ENCODE data around the gene ECM2. TPM values are rescaled to one million over a fixed set of nuclear protein-coding genes. Genes with fewer than 3 reads are reported as not detected.
"Not testable (repeated sequence)": the region's sequence is repeated elsewhere in the genome, so short reads cannot be mapped to it uniquely, and the experiment has no call there.

Gene ECM2
- total RNA-seq (1 to 10 TPM in 4 of 6 donors, under 1 TPM in 2; 0.56 to 3.2 (median 1.8) TPM), polyA plus RNA-seq (1 to 10 TPM in 1 of 2 donors, under 1 TPM in 1; 0.76 to 2.0 TPM)

- TF ChIP-seq CTCF (IDR thresholded peaks at IDR 0.05), result no peak
- Histone ChIP-seq H3K27me3 (no peaks in the 10 kb centered on the region), H3K4me3 (peak within 1 kb of the TSS in 2 of 4 donors; percentile 19 to 25), H3K27ac (peak within 1 kb of the TSS in 1 of 4 donors; percentile 7), H3K4me1 (peaks cover 0 to 8% (median 7%) of the 10 kb centered on the region in 3 donors), H3K36me3 (no peaks in the 10 kb centered on the region), H3K9me3 (no peaks in the 10 kb centered on the region)
- 20 to 32% methylated on average over 7 of the region's 7 CpGs for WGBS, 2 donors
- peak in 3 of 4 donors; percentile 29 to 47 (median 42) for ATAC-seq
- no peak for FAIRE-seq
- intact Hi-C loops (cut with DNase I), result no loop called here
- no peak for DNase-seq
Observed at GRCh38 chr9:92535940-92536850, at the start of gene ECM2. Gene ECM2 (minus strand): TSS chr9:92535990. CDS start chr9:92522866, 13,124 bp downstream.

- DNase-seq (no peak), ATAC-seq (no peak), FAIRE-seq (peak; percentile 60)
- 62 to 75% methylated on average over 1 of the region's 1 CpG for WGBS, 2 donors
- Histone ChIP-seq H3K9me3 (no peaks in the 10 kb centered on the region), H3K27me3 (no peaks in the 10 kb centered on the region), H3K36me3 (no peaks in the 10 kb centered on the region), H3K4me3 (no peak overlapping the region), H3K27ac (no peak overlapping the region), H3K4me1 (no peaks in the 10 kb centered on the region)
- TF ChIP-seq CTCF (IDR thresholded peaks at IDR 0.05), result no peak
- intact Hi-C loops (cut with DNase I), result no loop called here
Observed at GRCh38 chr9:92576175-92576574, 40.4 kb upstream of the ECM2 start.

GRCh38 chr9:92573612-92574011, 37.8 kb upstream of the ECM2 start:
- H3K27ac ChIP-seq; FAIRE-seq; H3K4me3 ChIP-seq; intact Hi-C loops (cut with DNase I); H3K9me3 ChIP-seq; H3K36me3 ChIP-seq; H3K4me1 ChIP-seq; DNase-seq; ATAC-seq; H3K27me3 ChIP-seq: not testable (repeated sequence)
- WGBS, 2 donors, result 93 to 96% methylated on average over 14 of the region's 14 CpGs

- ATAC-seq; FAIRE-seq; H3K4me3 ChIP-seq; H3K27ac ChIP-seq; H3K4me1 ChIP-seq; H3K27me3 ChIP-seq; H3K9me3 ChIP-seq; H3K36me3 ChIP-seq; DNase-seq; intact Hi-C loops (cut with DNase I): not testable (repeated sequence)
- 79 to 84% methylated on average over 2 of the region's 2 CpGs for WGBS, 2 donors
Observed at GRCh38 chr9:92571871-92572270, 36.1 kb upstream of the ECM2 start.

- H3K27ac ChIP-seq, result no peak overlapping the region
- H3K4me3 ChIP-seq, result no peak overlapping the region
- DNase-seq (no peak), ATAC-seq (no peak), FAIRE-seq (no peak)
- H3K36me3 ChIP-seq, result no peaks in the 10 kb centered on the region
- intact Hi-C loops (cut with DNase I), result no loop called here
- H3K27me3 ChIP-seq, result no peaks in the 10 kb centered on the region
- 88 to 97% methylated on average over 2 of the region's 2 CpGs for WGBS, 2 donors
- H3K4me1 ChIP-seq, result no peaks in the 10 kb centered on the region
- no peaks in the 10 kb centered on the region for H3K9me3 ChIP-seq
- TF ChIP-seq CTCF (IDR thresholded peaks at IDR 0.05), result no peak
Observed at GRCh38 chr9:92564982-92565381, 29.2 kb upstream of the ECM2 start.

GRCh38 chr9:92564504-92564903, 28.7 kb upstream of the ECM2 start:
- H3K4me1 ChIP-seq, result no peaks in the 10 kb centered on the region
- no peaks in the 10 kb centered on the region for H3K9me3 ChIP-seq
- TF ChIP-seq CTCF (IDR thresholded peaks at IDR 0.05), result no peak
- ATAC-seq (no peak), DNase-seq (no peak), FAIRE-seq (no peak)
- no peak overlapping the region for H3K27ac ChIP-seq
- no peak overlapping the region for H3K4me3 ChIP-seq
- H3K27me3 ChIP-seq, result no peaks in the 10 kb centered on the region
- H3K36me3 ChIP-seq, result no peaks in the 10 kb centered on the region
- intact Hi-C loops (cut with DNase I), result no loop called here
